ENCODE results near the gene CAMSAP1. TPM values are rescaled to one million over a fixed set of nuclear protein-coding genes. Genes with fewer than 3 reads are reported as not detected.

The CAMSAP1 gene
- total RNA-seq, 1 experiment from 2014 or later: 24.8 TPM

DNA sequence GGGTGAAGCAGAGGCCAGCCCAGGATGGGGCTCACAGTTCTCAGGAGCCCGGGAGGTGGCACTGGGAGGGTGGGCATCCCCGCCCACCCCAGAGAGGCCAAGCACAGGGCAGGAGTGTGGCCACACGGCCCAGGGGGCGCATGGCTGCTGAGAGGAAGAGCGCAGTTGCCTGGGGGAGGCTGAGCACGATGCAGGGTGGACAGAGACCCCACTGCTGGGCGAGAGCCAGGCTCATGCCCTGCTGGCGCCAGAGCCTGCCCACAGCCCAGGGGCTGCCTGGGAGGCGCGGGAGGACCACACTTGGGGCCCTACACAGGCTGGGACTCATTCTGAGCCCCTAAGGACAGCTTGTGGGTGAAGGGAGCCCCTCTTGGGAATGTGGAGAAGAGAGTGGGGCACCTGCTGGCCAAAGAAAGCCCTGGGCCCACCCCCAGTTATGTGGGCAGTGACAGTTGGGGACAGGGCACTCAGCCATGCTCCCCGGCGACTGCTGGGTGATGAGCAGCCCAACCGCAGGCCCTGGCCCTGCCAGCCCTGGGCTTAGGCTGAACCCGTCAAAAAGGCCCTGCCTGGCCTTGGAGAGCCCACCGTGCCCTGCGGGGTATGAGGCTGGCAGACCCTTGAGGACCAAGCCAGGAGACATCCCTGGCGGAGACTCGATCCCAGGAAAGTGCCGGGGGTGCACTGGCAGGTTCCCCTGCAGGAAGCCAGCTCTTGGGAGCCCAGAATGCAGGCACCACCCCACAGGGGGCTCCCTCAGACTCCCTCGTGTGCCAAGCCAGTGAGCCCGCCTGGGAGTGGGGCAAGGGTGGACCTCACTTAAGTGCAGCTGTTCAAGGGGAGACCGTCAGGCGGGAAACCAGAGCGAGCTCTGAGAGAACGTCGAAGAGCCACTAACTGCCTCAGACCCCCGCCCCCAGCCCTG, 21.6 kb upstream of the CAMSAP1 start:
- CTCF ChIA-PET: no interaction called here
- TF ChIP-seq SIN3A (IDR thresholded peaks at IDR 0.05; ENCODE audit: borderline replicate concordance, insufficient read depth, low read depth, low read length): no peak
- no peak for TF ChIP-seq TCF7L2 (IDR thresholded peaks at IDR 0.05; ENCODE audit: low read depth, low read length)
- TF ChIP-seq POLR2AphosphoS5 (IDR thresholded peaks at IDR 0.05; ENCODE audit: low read depth, low read length): no peak
- TF ChIP-seq, protein P1, sequence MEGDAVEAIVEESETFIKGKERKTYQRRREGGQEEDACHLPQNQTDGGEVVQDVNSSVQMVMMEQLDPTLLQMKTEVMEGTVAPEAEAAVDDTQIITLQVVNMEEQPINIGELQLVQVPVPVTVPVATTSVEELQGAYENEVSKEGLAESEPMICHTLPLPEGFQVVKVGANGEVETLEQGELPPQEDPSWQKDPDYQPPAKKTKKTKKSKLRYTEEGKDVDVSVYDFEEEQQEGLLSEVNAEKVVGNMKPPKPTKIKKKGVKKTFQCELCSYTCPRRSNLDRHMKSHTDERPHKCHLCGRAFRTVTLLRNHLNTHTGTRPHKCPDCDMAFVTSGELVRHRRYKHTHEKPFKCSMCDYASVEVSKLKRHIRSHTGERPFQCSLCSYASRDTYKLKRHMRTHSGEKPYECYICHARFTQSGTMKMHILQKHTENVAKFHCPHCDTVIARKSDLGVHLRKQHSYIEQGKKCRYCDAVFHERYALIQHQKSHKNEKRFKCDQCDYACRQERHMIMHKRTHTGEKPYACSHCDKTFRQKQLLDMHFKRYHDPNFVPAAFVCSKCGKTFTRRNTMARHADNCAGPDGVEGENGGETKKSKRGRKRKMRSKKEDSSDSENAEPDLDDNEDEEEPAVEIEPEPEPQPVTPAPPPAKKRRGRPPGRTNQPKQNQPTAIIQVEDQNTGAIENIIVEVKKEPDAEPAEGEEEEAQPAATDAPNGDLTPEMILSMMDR (IDR thresholded peaks at IDR 0.05): no peak
- TF ChIP-seq, protein P2, sequence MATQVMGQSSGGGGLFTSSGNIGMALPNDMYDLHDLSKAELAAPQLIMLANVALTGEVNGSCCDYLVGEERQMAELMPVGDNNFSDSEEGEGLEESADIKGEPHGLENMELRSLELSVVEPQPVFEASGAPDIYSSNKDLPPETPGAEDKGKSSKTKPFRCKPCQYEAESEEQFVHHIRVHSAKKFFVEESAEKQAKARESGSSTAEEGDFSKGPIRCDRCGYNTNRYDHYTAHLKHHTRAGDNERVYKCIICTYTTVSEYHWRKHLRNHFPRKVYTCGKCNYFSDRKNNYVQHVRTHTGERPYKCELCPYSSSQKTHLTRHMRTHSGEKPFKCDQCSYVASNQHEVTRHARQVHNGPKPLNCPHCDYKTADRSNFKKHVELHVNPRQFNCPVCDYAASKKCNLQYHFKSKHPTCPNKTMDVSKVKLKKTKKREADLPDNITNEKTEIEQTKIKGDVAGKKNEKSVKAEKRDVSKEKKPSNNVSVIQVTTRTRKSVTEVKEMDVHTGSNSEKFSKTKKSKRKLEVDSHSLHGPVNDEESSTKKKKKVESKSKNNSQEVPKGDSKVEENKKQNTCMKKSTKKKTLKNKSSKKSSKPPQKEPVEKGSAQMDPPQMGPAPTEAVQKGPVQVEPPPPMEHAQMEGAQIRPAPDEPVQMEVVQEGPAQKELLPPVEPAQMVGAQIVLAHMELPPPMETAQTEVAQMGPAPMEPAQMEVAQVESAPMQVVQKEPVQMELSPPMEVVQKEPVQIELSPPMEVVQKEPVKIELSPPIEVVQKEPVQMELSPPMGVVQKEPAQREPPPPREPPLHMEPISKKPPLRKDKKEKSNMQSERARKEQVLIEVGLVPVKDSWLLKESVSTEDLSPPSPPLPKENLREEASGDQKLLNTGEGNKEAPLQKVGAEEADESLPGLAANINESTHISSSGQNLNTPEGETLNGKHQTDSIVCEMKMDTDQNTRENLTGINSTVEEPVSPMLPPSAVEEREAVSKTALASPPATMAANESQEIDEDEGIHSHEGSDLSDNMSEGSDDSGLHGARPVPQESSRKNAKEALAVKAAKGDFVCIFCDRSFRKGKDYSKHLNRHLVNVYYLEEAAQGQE (IDR thresholded peaks at IDR 0.05; ENCODE audit: insufficient read depth in 1 of 2, low read depth in 2 of 2, low read length in 1 of 2): no peak
- in situ Hi-C loops (cut with HindIII; ENCODE audit: low pct_unique_long_range_greater_than_20kb, low sequenced_read_pairs): no loop called here
- Histone ChIP-seq H3K4me3 (ENCODE audit: low read depth in 2 of 2, low read length in 2 of 2) (no peak overlapping the region), H3K27me3 (ENCODE audit: control insufficient read depth, insufficient read depth, low read length) (no peaks in the 10 kb centered on the region), H3K36me3 (ENCODE audit: control insufficient read depth, insufficient read depth, low read length) (no peaks in the 10 kb centered on the region; the same call in 1 of the 2 replicates), H3K27ac (ENCODE audit: low read length) (no peak overlapping the region), H3K4me1 (ENCODE audit: control insufficient read depth, insufficient read depth, low read length) (peaks cover 11% of the 10 kb centered on the region), H3K9me3 (ENCODE audit: control insufficient read depth, insufficient read depth, low read depth, low read length) (no peaks in the 10 kb centered on the region)
- intact Hi-C loops (cut with micrococcal nuclease; ENCODE audit: unreplicated experiment): no loop called here
- POLR2A ChIA-PET: no interaction called here
- DNase-seq (ENCODE audit: low read depth, low spot score) (no peak), ATAC-seq (no peak)
- BruUV-seq (replicated peaks): no TSS peak

DNA sequence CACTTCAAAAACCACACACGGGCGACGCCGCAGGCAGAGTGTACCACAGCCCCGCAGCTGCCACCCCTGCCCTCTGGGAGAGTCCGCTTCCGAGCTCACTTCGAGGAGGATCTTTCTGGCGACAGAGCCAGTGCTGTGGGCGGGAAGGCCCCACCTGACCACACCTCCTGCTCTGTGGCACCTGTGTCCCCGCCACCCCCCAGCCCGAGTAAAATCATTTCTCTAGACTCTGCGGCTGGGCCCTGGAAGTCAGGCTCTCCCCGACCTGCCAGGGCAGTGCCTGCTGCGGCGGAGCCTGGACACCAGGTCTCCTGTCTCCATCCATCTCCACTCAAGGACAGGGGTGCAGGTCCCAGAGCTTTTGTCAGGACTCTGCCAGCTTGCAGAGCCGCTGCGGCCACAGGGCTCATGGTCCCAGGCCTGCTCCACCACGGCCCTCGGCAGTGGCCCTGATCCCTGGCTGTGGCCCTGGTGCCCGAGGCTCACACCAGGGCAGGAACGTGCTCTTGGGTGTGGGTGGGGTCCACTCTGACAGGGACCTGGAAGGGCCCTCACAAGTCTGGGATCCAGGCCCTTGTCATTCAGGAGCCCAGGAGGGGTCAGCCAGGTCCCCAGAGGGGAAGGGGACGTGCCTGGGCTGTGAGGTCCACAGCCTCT, 20.9 kb upstream of the CAMSAP1 start:
- no peak for DNase-seq (ENCODE audit: low read depth, low spot score)
- H3K27ac ChIP-seq (ENCODE audit: low read length): no peak overlapping the region
- no peak for ATAC-seq
- H3K27me3 ChIP-seq (ENCODE audit: control insufficient read depth, insufficient read depth, low read length): no peaks in the 10 kb centered on the region
- intact Hi-C loops (cut with micrococcal nuclease; ENCODE audit: unreplicated experiment): no loop called here
- no peak overlapping the region for H3K4me3 ChIP-seq (ENCODE audit: low read depth in 2 of 2, low read length in 2 of 2)
- peaks cover 11% of the 10 kb centered on the region for H3K4me1 ChIP-seq (ENCODE audit: control insufficient read depth, insufficient read depth, low read length)
- BruUV-seq (replicated peaks): no TSS peak
- in situ Hi-C loops (cut with HindIII; ENCODE audit: low pct_unique_long_range_greater_than_20kb, low sequenced_read_pairs): no loop called here
- H3K9me3 ChIP-seq (ENCODE audit: control insufficient read depth, insufficient read depth, low read depth, low read length): no peaks in the 10 kb centered on the region
- CTCF ChIA-PET: no interaction called here
- H3K36me3 ChIP-seq (ENCODE audit: control insufficient read depth, insufficient read depth, low read length): no peaks in the 10 kb centered on the region; the same call in 1 of the 2 replicates
- TF ChIP-seq SIN3A (IDR thresholded peaks at IDR 0.05; ENCODE audit: borderline replicate concordance, insufficient read depth, low read depth, low read length): no peak
- no peak for TF ChIP-seq TCF7L2 (IDR thresholded peaks at IDR 0.05; ENCODE audit: low read depth, low read length)
- TF ChIP-seq, protein P2 (IDR thresholded peaks at IDR 0.05; ENCODE audit: insufficient read depth in 1 of 2, low read depth in 2 of 2, low read length in 1 of 2): no peak
- TF ChIP-seq, protein P1 (IDR thresholded peaks at IDR 0.05): no peak
- no peak for TF ChIP-seq POLR2AphosphoS5 (IDR thresholded peaks at IDR 0.05; ENCODE audit: low read depth, low read length)
- POLR2A ChIA-PET: no interaction called here
